GM18520 (cell line): ENCODE measurements around the gene PDGFB.

Experiments used
- ATAC-seq: cut with Tn5 transposase; IDR thresholded peaks from one replicate; pipeline ENCODE4 v1.9.1; 2021; ENCODE audit not compliant: unreplicated experiment

PDGFB gene

GRCh38 chr22:39254789-39255298 is 10.1 kb upstream of the PDGFB start:
- ATAC-seq, result no peak

GRCh38 chr22:39254122-39254521 is 9.3 kb upstream of the PDGFB start:
- ATAC-seq, result no peak

DNA sequence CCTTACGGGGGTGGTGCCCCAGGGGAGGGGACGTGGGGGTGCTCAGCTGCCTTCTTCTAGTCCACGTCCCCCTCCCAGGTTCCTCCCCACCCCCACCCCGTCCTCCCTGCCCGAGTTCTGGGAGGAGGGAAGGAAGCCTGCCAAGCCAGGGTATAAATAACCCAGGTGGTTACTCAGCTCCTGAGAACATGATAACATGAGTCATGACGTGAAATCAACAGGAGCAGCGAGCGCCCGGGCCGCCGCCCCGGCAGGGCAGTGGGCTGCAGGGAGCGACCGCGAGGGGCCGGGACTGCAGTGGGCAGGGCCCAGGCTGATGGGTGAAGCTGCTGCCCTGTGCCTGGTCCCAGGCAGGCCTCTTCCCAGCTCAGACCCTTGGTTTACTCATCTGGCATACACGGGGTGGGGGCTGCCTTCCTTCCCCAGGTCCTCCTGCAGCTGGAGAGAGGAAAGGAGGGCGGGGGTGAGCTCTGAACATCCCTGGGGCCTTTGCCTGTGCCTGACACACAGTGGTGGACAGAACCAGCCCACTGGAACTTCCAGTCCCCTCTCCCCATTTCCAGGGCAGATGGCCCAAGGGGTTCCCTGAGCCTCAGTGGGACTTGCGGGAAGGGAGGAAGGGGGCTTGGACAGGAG is 8.8 kb upstream of the PDGFB start:
- ATAC-seq, result no peak

GRCh38 chr22:39252461-39253434 is 8.0 kb upstream of the PDGFB start:
- ATAC-seq, result no peak

DNA sequence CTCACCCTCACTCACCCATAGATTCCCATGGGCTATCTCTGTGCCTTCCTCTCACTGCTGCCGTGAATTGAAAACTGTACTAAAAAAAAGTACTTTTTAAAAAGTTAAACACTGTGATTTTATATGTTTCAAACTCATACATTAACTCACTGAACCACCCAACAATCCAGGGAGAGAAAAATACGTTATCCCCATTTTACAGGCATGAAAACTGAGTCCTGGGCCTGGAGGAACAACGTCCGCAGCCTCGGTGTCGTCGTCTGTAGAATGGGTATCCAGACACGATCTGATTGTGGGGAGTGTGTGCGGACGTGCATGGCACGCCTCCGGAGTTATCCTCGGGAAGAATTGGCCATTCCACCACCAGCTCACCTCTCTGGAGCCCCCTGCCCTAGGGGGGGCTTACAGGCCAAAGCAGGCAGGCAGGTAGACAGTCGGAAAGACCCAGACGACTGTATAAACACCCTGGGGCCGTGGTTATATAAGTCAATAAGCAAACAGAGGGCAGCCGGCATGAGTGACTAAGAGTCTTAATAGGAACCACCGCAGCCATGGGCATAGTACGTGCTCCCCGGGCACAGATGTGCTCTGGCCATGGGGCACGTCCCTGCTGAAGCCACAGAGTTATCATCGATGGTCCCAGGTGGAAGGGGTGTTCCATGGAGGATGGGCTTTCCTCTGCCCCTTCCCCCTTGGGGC is 7.1 kb upstream of the PDGFB start:
- ATAC-seq, result no peak

GRCh38 chr22:39250838-39251237 is 6.1 kb upstream of the PDGFB start:
- ATAC-seq, result no peak

DNA sequence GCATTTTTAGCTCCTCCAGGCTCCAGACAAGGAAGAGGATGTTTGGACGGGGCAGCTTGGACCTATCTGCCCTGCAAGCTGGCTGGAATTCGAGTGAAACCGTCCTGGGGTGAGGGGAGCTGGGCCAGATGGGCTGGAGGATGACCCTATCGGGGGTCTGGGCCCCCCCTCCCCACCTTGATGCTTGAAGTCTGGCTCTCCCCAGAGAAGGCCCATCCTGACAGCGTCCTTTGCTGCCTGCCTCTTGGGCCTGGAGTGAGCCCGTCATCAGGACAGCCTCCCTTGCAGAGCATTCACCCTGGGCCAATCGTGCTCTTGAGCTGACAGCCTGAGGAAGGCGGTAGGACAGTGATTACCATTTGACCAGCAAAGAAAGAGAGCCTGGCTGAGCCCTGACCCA is 5.3 kb upstream of the PDGFB start:
- no peak for ATAC-seq

- no peak for ATAC-seq
These were observed 4.4 kb upstream of the PDGFB start for GRCh38 chr22:39249086-39249704.

GRCh38 chr22:39248254-39248653 is 3.5 kb upstream of the PDGFB start:
- no peak for ATAC-seq

GRCh38 chr22:39247361-39247760 is 2.6 kb upstream of the PDGFB start:
- no peak for ATAC-seq

- no peak for ATAC-seq
These were observed 2.0 kb upstream of the PDGFB start for GRCh38 chr22:39246690-39247332.

DNA sequence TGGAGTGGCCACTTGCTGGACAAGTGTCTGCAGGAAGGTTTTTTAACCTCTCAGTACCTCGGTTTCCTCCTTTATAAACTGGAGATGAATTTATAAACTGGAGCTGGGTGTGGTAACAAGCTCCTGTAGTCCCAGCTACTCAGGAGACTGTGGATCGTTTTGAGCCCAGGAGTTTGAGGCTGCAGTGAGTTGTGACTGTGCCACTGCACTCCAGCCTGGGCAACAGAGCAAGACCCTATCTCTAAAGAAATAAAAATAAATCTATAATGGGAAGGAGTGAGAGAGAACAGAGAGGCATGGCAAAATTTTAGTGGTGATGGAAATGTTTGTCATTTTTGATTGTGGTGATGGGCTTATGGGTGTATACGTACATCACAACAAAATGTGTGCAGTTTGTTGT is 1.4 kb upstream of the PDGFB start:
- no peak for ATAC-seq

DNA sequence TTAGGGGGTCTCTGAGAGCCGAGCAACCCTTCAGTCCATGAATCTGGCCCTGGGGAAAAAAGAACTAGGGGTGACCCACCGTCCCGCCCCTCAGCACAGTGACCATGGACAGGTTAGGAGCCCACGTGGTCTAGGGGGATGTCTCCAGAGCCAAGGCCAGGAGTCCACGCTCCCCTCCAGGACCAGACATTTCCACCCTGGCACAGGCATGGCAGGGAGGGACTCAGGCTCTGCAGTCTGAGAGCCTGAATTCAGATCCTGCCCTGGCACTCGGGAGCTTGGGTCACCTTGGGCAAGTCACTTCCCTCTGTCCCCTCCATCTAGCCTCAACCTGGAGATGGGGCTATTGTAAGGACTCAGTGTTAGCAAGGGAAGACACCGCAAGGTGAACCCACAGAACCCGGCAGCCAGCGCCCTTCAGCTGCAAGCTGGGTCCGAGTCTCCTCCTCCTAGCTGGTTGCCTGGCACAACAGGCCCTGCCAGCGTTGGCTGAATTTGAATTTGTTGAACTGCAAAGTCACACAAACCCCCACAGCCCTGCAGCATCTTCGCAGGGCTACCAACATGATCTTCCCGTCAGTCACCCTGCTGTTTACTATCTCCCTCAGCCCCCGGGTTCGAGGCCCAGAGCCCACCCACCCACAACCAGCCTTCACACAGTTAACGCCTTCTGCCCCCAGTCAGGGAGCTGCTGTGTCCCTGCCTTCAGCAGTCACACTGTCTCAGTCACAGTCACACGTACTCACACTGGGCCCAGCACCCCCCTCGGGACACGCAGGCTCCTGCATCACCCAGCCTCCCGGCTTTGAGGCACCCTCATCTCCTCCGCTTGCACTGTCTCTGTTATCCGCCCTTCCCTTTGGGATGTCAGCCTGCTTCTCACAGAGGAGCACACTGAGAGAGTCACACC is 603 bp upstream of the PDGFB start:
- ATAC-seq, result no peak

- no peak for ATAC-seq
These were observed 666 bp downstream of the PDGFB start for GRCh38 chr22:39244136-39244495.

DNA sequence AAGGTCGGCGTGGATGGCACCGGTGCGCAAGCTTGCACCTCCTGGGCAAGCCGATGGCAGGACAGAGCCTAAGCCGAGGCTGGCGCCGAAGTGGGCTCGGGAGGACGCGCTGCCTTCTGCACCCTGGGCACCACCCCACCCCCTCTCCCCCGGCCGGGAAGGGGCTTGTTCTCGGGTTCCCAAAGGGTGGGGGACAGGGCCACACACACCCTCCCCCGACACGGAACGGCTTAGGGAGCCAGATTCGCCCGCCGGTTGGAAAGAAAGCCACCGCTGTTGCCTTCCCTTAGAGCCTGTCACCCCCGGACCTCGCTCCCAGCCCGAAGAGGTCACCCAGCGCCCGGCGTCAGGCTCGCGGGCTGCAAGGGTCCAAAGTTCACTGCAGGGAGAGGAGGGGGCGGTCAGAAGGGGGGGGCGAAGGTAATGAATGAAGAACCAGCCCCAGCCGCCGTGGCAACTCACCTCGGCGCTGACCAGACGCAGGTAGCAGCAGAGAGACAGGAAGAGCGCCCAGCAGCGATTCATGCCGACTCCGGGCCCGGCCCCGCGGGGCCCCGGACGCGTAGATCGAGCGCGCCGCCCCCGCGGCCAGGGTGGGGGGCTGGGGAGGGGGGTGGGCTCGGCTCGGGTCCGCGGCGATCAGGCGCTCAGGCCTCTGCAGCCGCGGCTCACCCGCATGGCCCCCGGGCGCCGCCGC is 1.2 kb downstream of the PDGFB start:
- ATAC-seq, result no peak

GRCh38 chr22:39242595-39243438 is 2.0 kb downstream of the PDGFB start:
- ATAC-seq, result no peak

- ATAC-seq, result no peak
These were observed 2.8 kb downstream of the PDGFB start for GRCh38 chr22:39241794-39242594.
